Liver (tissue), 9 donors: Measurements from ENCODE around the gene GZMM. TPM values are rescaled to one million over a fixed set of nuclear protein-coding genes. Genes with fewer than 3 reads are reported as not detected.
A peak's percentile ranks its signal among the peaks of the same experiment; 100 is the strongest.

ENCODE experiments used
- DNase-seq: peaks from one replicate; pipeline ENCODE4 v3.0.0-alpha.2; 2017; ENCODE audit warnings: low spot score
- H3K27ac ChIP-seq, 2 donors: one replicate each; pipeline ENCODE4 v1.7.0; 2013; ENCODE audit warnings: inconsistent platforms in 2 of 2, low read length in 2 of 2, control low read depth in 1 of 2, low read depth in 1 of 2, mild to moderate bottlenecking in 1 of 2
- H3K27me3 ChIP-seq, 4 donors: one replicate each; pipeline versions ENCODE4 v1.6.1 to v1.7.0; 2013; ENCODE audit warnings: low read length in 3 of 4, inconsistent platforms in 1 of 4, mild to moderate bottlenecking in 1 of 4, moderate library complexity in 1 of 4; ENCODE audit not compliant: control insufficient read depth in 4 of 4, insufficient read depth in 4 of 4
- H3K36me3 ChIP-seq, 4 donors: one replicate each; pipeline versions ENCODE4 v1.6.1 to v1.7.0; 2013; ENCODE audit warnings: low read length in 3 of 4, mild to moderate bottlenecking in 3 of 4, low read depth in 1 of 4, moderate library complexity in 1 of 4; ENCODE audit not compliant: control insufficient read depth in 4 of 4, insufficient read depth in 3 of 4
- H3K4me1 ChIP-seq, 4 donors: one replicate each; pipeline versions ENCODE4 v1.6.1 to v1.7.0; 2013; ENCODE audit warnings: low read length in 3 of 4, mild to moderate bottlenecking in 3 of 4, moderate library complexity in 1 of 4; ENCODE audit not compliant: control insufficient read depth in 4 of 4, insufficient read depth in 4 of 4
- H3K4me3 ChIP-seq, 3 donors: one replicate each; pipeline versions ENCODE4 v1.6.1 to v1.7.0; 2013; ENCODE audit warnings: low read length in 3 of 3, control low read depth in 1 of 3, low read depth in 1 of 3, mild to moderate bottlenecking in 1 of 3
- H3K9ac ChIP-seq, 2 donors: one replicate each; pipeline ENCODE4 v1.7.0; 2013; ENCODE audit warnings: low read length in 2 of 2, mild to moderate bottlenecking in 2 of 2, moderate library complexity in 2 of 2, control low read depth in 1 of 2, low read depth in 1 of 2
- H3K9me3 ChIP-seq, 4 donors: one replicate each; pipeline versions ENCODE4 v1.6.1 to v1.7.0; 2013; ENCODE audit warnings: low read length in 3 of 4; ENCODE audit not compliant: control insufficient read depth in 4 of 4
- CTCF ChIP-seq: fragments of 150-350 bp; IDR thresholded peaks from 2 replicates; pipeline ENCODE4 v1.5.1; 2017; ENCODE audit warnings: improper control_type of control experiment, low read depth, low read length; ENCODE audit not compliant: missing input control
- EGR1 ChIP-seq, 2 donors: IDR thresholded peaks; 2 replicates each; pipeline ENCODE4 v1.6.1; 2016 to 2018; ENCODE audit warnings: antibody characterized with exemption in 2 of 2, low read depth in 2 of 2
- FOXA2 ChIP-seq: IDR thresholded peaks from 2 replicates; pipeline ENCODE4 v1.6.1; 2016; ENCODE audit warnings: antibody characterized with exemption
- GABPA ChIP-seq, 2 donors: IDR thresholded peaks in 1 of 2; conservative IDR thresholded peaks in 1 of 2; 2 replicates each; pipeline ENCODE4 v1.6.1; 2016; ENCODE audit warnings: antibody characterized with exemption in 2 of 2, mild to moderate bottlenecking in 1 of 2, moderate library complexity in 1 of 2
- HNF4A ChIP-seq, 2 donors: conservative IDR thresholded peaks; 2 replicates each; pipeline ENCODE4 v1.6.1; 2016; ENCODE audit warnings: antibody characterized with exemption in 2 of 2, mild to moderate bottlenecking in 2 of 2
- HNF4G ChIP-seq: IDR thresholded peaks from 2 replicates; pipeline ENCODE4 v1.6.1; 2016; ENCODE audit warnings: antibody characterized with exemption
- MAX ChIP-seq: IDR thresholded peaks from 2 replicates; pipeline ENCODE4 v1.6.1; 2016; ENCODE audit warnings: antibody characterized with exemption
- NR2F2 ChIP-seq: IDR thresholded peaks from 2 replicates; pipeline ENCODE4 v1.6.1; 2016; ENCODE audit warnings: antibody characterized with exemption
- RXRA ChIP-seq, 2 donors: IDR thresholded peaks; 2 replicates each; pipeline ENCODE4 v1.6.1; 2017 to 2018; ENCODE audit warnings: antibody characterized with exemption in 2 of 2, mild to moderate bottlenecking in 1 of 2
- SP1 ChIP-seq: IDR thresholded peaks from 2 replicates; pipeline ENCODE4 v1.6.1; 2018; ENCODE audit warnings: antibody characterized with exemption, mild to moderate bottlenecking
- TAF1 ChIP-seq: conservative IDR thresholded peaks from 2 replicates; pipeline ENCODE4 v1.6.1; 2016; ENCODE audit warnings: antibody characterized with exemption, mild to moderate bottlenecking
- YY1 ChIP-seq: IDR thresholded peaks from 2 replicates; pipeline ENCODE4 v1.6.1; 2016; ENCODE audit warnings: antibody characterized with exemption, mild to moderate bottlenecking
- ZBTB33 ChIP-seq: IDR thresholded peaks from 2 replicates; pipeline ENCODE4 v1.6.1; 2016; ENCODE audit warnings: antibody characterized with exemption
- WGBS: extraction: QIAGEN DNeasy Blood & Tissue Kit; methylation state at CpG from one replicate; pipeline ENCODE4 v1.1.7; 2013; 5-methylcytosine and 5-hydroxymethylcytosine counted together
- polyA plus RNA-seq, 2 donors: library from polyadenylated mRNA; stranded (reverse) in 1 of 2; unstranded in 1 of 2; fragments of 200-250 nt in 1 of 2; fragments of >200 nt in 1 of 2; fragmentation: Nextera tagmentation in 1 of 2; extraction: Ambion mirVana in 1 of 2; gene quantifications; one replicate each; pipeline versions ENCODE4 v1.2.1 to v1.2.3, GENCODE V29; 2013 to 2015
- total RNA-seq, 2 donors: library from RNA; depleted of rRNA; stranded (reverse); fragments of >200 nt; gene quantifications; one replicate each; pipeline ENCODE4 v1.2.3, GENCODE V29; 2014
- TF ChIP-seq, protein P1 (sequence below): IDR thresholded peaks from 2 replicates; pipeline ENCODE4 v1.6.1; 2016; ENCODE audit warnings: antibody characterized with exemption
- TF ChIP-seq, protein P2 (sequence below): IDR thresholded peaks from 2 replicates; pipeline ENCODE4 v1.6.1; 2016; ENCODE audit warnings: antibody characterized with exemption, mild to moderate bottlenecking
- donor health status: healthy.
- donor health status: healthy.
- donor health status: healthy.
- donor health status: healthy.
- donor health status: healthy.

Gene GZMM
- total and polyA plus RNA-seq, 4 donors: 0.28 to 1.3 (median 1.1) TPM

- Histone ChIP-seq H3K4me3 (peak overlapping the region in 2 of 3 donors; percentile 37 to 38), H3K4me1 (peaks cover 23 to 40% (median 34%) of the 10 kb centered on the region in 4 donors), H3K27me3 (no peaks in the 10 kb centered on the region), H3K9ac (no peak overlapping the region), H3K9me3 (no peaks in the 10 kb centered on the region), H3K36me3 (peaks cover 5 to 8% (median 7%) of the 10 kb centered on the region in 4 donors), H3K27ac (peak overlapping the region in 1 of 2 donors; percentile 84)
- no peak for TF ChIP-seq HNF4G
- TF ChIP-seq ZBTB33: no peak
- no peak for TF ChIP-seq TAF1
- TF ChIP-seq CTCF: no peak
- TF ChIP-seq NR2F2: no peak
- no peak for TF ChIP-seq EGR1 (IDR thresholded peaks at IDR 0.05; ENCODE audit: low read depth in 2 of 2)
- TF ChIP-seq, protein P1, sequence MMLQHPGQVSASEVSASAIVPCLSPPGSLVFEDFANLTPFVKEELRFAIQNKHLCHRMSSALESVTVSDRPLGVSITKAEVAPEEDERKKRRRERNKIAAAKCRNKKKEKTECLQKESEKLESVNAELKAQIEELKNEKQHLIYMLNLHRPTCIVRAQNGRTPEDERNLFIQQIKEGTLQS: no peak
- no peak for TF ChIP-seq YY1
- WGBS: 65% methylated on average over 38 of the region's 38 CpGs
- DNase-seq: peak; percentile 80
These were observed 32.0 kb downstream of the GZMM start for GRCh38 chr19:575527-576506.

GRCh38 chr19:576768-577438, 33.0 kb downstream of the GZMM start:
- Histone ChIP-seq H3K4me1 (peaks cover 23 to 30% (median 26%) of the 10 kb centered on the region in 4 donors), H3K36me3 (peaks cover 6 to 17% (median 11%) of the 10 kb centered on the region in 4 donors), H3K9me3 (no peaks in the 10 kb centered on the region), H3K27me3 (no peaks in the 10 kb centered on the region), H3K27ac (no peak overlapping the region), H3K4me3 (no peak overlapping the region), H3K9ac (no peak overlapping the region)
- WGBS: 91% methylated on average over 28 of the region's 28 CpGs
- no peak for DNase-seq
- no peak for TF ChIP-seq RXRA (IDR thresholded peaks at IDR 0.05)
- no peak for TF ChIP-seq EGR1 (IDR thresholded peaks at IDR 0.05; ENCODE audit: low read depth in 2 of 2)
- no peak for TF ChIP-seq FOXA2
- no peak for TF ChIP-seq NR2F2
- no peak for TF ChIP-seq GABPA (IDR thresholded peaks at IDR 0.05 in 1 of 2, conservative IDR thresholded peaks at IDR 0.05 in 1 of 2)
- no peak for TF ChIP-seq TAF1
- TF ChIP-seq SP1: no peak
- TF ChIP-seq HNF4G: no peak
- TF ChIP-seq ZBTB33: no peak
- TF ChIP-seq CTCF: no peak
- TF ChIP-seq, protein P1: no peak
- TF ChIP-seq, protein P2, sequence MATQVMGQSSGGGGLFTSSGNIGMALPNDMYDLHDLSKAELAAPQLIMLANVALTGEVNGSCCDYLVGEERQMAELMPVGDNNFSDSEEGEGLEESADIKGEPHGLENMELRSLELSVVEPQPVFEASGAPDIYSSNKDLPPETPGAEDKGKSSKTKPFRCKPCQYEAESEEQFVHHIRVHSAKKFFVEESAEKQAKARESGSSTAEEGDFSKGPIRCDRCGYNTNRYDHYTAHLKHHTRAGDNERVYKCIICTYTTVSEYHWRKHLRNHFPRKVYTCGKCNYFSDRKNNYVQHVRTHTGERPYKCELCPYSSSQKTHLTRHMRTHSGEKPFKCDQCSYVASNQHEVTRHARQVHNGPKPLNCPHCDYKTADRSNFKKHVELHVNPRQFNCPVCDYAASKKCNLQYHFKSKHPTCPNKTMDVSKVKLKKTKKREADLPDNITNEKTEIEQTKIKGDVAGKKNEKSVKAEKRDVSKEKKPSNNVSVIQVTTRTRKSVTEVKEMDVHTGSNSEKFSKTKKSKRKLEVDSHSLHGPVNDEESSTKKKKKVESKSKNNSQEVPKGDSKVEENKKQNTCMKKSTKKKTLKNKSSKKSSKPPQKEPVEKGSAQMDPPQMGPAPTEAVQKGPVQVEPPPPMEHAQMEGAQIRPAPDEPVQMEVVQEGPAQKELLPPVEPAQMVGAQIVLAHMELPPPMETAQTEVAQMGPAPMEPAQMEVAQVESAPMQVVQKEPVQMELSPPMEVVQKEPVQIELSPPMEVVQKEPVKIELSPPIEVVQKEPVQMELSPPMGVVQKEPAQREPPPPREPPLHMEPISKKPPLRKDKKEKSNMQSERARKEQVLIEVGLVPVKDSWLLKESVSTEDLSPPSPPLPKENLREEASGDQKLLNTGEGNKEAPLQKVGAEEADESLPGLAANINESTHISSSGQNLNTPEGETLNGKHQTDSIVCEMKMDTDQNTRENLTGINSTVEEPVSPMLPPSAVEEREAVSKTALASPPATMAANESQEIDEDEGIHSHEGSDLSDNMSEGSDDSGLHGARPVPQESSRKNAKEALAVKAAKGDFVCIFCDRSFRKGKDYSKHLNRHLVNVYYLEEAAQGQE: no peak
- TF ChIP-seq MAX: no peak
- no peak for TF ChIP-seq HNF4A (conservative IDR thresholded peaks at IDR 0.05)
